Left hindlimb (tissue), 1 donor: Measurements from ENCODE around the gene PPP1R27.

Source experiments
- DNase-seq: peaks from one replicate; pipeline ENCODE4 v3.0.0-alpha.2; 2018

PPP1R27 gene

DNA sequence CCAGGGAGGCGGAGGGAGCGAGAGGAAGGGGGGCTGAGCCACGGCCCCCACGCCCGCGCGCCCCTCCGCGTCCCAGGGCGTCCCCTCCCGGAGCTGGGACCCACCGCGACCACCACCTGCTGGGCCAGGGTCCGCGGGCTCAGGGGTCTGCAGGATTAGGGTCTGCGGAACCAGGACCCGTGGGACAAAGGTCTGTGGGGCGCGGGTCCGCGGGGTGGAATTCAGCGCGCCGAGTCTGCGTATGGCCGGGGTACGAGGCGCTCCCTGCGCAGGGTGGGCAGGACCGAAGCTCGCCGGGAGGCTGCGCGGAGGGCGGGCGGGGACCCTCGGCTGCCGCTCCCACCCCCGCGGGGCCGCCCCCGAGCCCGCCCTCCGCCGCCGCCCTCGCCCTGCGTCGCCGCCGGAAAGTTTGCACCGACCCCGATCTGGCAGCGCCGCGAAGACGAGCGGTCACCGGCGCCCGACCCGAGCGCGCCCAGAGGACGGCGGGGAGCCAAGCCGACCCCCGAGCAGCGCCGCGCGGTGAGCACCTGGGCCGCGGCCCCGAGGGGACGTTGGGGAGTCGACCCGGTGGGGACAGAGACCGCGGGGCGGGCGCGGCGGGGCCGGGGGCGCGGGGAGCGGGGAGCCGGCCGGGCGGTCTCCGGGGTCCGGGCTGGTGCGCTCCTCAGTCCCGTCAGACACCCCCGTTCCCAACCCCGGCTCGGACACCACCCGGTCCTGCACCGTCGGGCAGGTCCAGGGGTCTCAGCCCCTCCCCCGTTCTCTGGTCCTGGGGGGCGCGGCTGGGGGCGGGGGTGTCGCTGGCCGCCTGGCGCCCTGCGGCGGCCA is 30.9 kb downstream of the PPP1R27 start, which contains the start of gene GCGR:
GCGR (plus strand) TSS at position 423 of the 831 bp plus-strand sequence. CDS start 4,869 bp downstream, outside the sequence.
- DNase-seq: no peak

DNA sequence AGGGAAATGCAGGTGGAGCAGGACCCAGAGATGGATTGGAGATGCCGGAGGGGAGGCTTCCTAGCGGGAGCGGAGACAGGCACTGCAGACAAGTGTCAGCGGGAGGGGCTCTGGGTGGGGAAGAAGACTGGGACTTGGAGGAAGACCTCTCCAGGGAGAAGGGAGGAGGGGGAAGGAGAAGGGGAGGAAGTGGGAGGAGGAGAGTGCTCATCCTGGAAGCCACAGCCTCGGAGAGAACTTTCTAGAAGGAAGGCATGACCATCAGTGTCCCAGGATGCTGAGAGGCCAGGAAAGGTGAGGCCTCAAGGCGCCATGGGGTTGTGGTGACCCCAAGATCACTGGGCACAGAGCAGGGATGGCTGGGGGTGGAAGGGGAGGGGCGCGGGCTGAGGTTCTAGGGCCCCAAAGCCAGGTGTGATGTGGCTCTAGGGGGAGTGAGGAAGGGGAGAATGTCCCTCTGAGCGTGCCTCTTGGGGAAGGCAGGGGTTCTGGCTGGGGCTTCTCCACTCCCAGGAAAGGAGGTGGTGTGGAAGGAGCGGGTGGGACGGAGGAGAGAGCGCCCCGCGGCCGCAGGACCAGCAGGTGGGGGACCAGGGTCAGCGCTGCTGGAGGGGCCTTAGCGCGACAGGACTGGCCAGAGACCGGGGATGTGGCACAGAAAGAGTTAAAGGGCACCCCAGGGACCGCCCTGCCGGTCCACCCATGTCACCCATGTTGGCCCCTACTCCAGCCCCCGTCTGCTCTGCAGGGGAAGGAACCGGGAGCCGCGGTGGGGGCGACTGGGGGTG is 31.8 kb downstream of the PPP1R27 start:
- DNase-seq: no peak

DNA sequence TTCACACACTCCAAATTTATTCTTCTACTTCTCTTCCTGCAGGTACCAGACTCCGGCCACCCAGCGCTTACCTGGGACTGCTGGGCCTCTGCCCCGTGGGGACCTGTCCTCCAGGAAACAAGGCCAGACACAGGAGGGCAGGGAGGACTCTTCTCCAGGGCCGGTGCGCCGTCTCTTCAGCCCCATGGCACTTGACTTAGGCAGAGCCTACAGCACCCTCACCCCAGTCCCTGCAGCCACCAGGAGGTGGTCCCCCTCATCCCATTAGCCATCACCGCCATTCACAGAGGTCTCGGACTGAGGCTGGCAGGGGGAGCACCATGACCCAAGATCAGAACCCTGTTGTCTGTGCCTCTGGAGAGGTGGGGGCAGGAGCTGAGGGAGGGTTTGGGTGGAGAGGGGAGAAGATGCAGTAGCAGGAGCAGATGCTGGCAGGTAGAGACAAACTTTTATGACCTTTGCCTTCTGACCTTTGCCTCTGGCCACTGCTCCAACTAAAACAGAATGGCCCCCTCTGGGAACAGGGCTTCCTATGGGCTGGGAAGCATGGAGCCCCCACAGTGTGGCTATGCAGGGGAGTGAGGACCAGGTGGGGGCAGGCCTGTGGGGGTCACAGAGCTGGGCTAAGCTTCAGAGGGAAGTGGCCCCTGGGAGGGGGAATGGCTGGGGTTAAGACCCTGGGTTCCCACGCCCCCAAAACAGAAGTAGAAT is 32.6 kb downstream of the PPP1R27 start:
- no peak for DNase-seq

DNA sequence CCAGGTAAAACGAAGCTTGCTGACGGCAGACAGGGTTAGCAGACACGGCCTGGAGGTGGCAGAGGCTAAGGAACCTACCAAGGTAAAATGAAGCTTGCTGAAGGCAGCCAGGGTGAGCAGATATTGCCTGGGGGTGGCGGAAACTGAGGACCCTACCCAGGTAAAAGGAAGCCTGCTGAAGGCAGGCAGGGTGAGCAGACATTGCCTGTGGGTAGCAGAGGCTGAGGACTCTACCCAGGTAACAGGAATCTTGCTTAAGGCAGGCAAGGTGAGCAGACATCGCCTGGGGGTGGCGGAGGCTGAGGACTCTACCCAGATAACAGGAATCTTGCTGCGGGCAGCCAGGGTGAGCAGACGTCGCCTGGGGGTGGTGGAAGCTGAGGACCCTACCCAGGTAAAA is 33.5 kb downstream of the PPP1R27 start:
- no peak for DNase-seq

DNA sequence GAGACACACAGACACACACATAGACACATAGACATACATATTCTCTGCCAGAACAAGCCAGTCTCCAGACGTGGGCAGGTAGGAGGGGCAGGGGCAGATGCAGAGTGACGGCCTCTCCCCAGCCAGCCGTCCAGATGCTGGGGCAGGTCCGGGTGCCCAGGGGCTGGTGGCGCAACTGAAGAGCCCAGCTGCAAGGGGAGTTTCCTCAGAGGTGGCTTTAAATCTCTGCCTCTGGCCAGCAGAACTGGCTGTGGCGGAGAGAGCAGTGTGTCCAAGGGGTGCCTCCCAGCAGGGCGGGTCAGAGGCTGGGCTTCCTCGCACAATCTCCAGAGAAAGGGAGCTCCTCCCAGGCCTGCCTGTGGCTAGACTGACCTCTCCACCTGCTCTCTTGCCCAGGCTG is 40.3 kb downstream of the PPP1R27 start:
- no peak for DNase-seq

DNA sequence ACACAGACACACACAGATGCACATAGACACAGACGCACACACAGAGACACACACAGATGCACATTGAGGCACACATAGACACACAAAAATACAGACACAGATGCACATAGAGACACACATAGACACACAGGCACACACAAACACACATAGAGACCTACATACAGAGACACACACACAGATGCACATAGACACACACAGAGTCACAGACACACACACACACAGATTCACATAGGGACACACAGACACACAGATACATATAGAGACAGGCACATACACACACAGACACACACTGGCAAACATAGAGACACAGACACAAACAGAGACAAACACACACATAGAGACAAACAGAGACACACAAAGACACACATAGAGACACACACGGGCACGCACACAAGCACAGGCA is 40.8 kb downstream of the PPP1R27 start:
- no peak for DNase-seq

DNA sequence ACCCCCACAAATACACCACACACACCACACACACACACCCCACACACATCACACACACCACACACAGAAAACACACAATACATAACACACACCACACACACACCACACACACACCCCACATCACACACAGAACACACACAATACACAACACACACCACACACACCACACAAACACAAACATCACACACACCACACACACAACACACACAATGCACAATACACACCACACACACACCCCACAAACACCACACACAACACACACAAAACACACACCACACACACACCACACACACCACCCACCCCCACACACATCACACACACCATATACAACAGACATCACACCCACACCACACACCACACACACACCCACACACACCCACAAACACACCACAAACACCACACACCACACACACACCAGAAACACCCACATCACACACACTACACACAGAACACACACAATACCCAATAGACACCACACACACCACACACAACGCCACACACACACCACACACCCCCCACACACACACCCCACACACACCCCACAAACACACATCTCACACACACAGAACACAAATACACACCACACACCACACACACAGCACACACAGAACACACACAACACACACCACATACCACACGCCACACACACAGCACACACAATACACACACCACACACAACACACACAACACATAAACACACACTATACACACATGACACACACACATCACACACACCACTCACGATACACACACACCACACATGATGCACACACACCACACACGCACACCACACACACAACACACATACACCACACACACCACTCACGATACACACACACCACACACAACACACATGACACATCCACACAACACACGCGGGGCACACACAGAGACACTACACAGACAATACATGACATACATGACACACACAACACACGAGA is 41.9 kb downstream of the PPP1R27 start:
- DNase-seq: no peak
